Fibroblast of skin of right quadriceps (primary cell): Measurements from ENCODE around the gene PRR16.

Experiments
- DNase-seq: peaks from one replicate; pipeline ENCODE4 v3.0.0-alpha.2; 2013

Gene PRR16

GRCh38 chr5:120518581-120518980 is 54.5 kb downstream of the PRR16 start:
- peak; percentile 46 for DNase-seq

GRCh38 chr5:120527251-120527650 is 63.2 kb downstream of the PRR16 start:
- DNase-seq: no peak

GRCh38 chr5:120528609-120529008 is 64.5 kb downstream of the PRR16 start:
- DNase-seq: no peak

GRCh38 chr5:120529386-120529785 is 65.3 kb downstream of the PRR16 start:
- no peak for DNase-seq

- DNase-seq: no peak
Observed at GRCh38 chr5:120531215-120531614, 67.1 kb downstream of the PRR16 start.

- DNase-seq: no peak
Observed at GRCh38 chr5:120532835-120533234, 68.7 kb downstream of the PRR16 start.

- no peak for DNase-seq
Observed at GRCh38 chr5:120533581-120533980, 69.5 kb downstream of the PRR16 start.

- DNase-seq: peak; percentile 39
Observed at GRCh38 chr5:120535900-120536299, 71.8 kb downstream of the PRR16 start.

GRCh38 chr5:120538149-120538548 is 74.0 kb downstream of the PRR16 start:
- peak; percentile 75 for DNase-seq

GRCh38 chr5:120538644-120539043 is 74.5 kb downstream of the PRR16 start:
- DNase-seq: peak; percentile 67

GRCh38 chr5:120539471-120539870 is 75.4 kb downstream of the PRR16 start:
- DNase-seq: no peak

GRCh38 chr5:120540097-120540496 is 76.0 kb downstream of the PRR16 start:
- DNase-seq: no peak

GRCh38 chr5:120544043-120544442 is 79.9 kb downstream of the PRR16 start:
- DNase-seq: no peak

GRCh38 chr5:120545007-120545406 is 80.9 kb downstream of the PRR16 start:
- peak; percentile 66 for DNase-seq

- peak; percentile 39 for DNase-seq
Observed at GRCh38 chr5:120545951-120546350, 81.9 kb downstream of the PRR16 start.

- no peak for DNase-seq
Observed at GRCh38 chr5:120546922-120547321, 82.8 kb downstream of the PRR16 start.

GRCh38 chr5:120550358-120550757 is 86.3 kb downstream of the PRR16 start:
- DNase-seq: no peak

GRCh38 chr5:120552638-120553037 is 88.5 kb downstream of the PRR16 start:
- no peak for DNase-seq

- no peak for DNase-seq
Observed at GRCh38 chr5:120555345-120555744, 91.2 kb downstream of the PRR16 start.

GRCh38 chr5:120564013-120564412 is 99.9 kb downstream of the PRR16 start:
- no peak for DNase-seq

- DNase-seq: no peak
Observed at GRCh38 chr5:120567066-120567465, 103.0 kb downstream of the PRR16 start.

GRCh38 chr5:120567921-120568320 is 103.8 kb downstream of the PRR16 start:
- DNase-seq: no peak

- peak; percentile 60 for DNase-seq
Observed at GRCh38 chr5:120568711-120569110, 104.6 kb downstream of the PRR16 start.

GRCh38 chr5:120576588-120576987 is 112.5 kb downstream of the PRR16 start:
- no peak for DNase-seq

GRCh38 chr5:120582635-120583034 is 118.5 kb downstream of the PRR16 start:
- DNase-seq: no peak

GRCh38 chr5:120586646-120587045 is 122.5 kb downstream of the PRR16 start:
- no peak for DNase-seq
